Loucy (cell line): Measurements from ENCODE around the gene TOMM20.

Experiments
- H2AFZ ChIP-seq: fragments of 200-600 bp; sonication (generic); 2 replicates; pipeline ENCODE4 v1.6.0; 2016; ENCODE audit warnings: antibody characterized with exemption, mild to moderate bottlenecking, low read length, moderate library complexity
- H3F3A ChIP-seq: fragments of 200-600 bp; 2 replicates; pipeline ENCODE4 v1.6.0; 2016; ENCODE audit warnings: antibody characterized with exemption, low read depth, mild to moderate bottlenecking
- H3K27me3 ChIP-seq: fragments of 200-600 bp; sonication (generic); 2 replicates; pipeline ENCODE4 v1.6.1; 2014; ENCODE audit warnings: low read length, mild to moderate bottlenecking; ENCODE audit not compliant: insufficient read depth, poor library complexity, severe bottlenecking
- H3K36me3 ChIP-seq: fragments of 200-600 bp; sonication (generic); 2 replicates; pipeline ENCODE4 v1.6.1; 2016; ENCODE audit warnings: low read length; ENCODE audit not compliant: insufficient read depth
- H3K4me1 ChIP-seq: fragments of 200-600 bp; sonication (generic); 2 replicates; pipeline ENCODE4 v1.5.1; 2014; ENCODE audit warnings: low read length, mild to moderate bottlenecking; ENCODE audit not compliant: insufficient read depth, poor library complexity, severe bottlenecking
- H3K4me2 ChIP-seq: fragments of 200-600 bp; sonication (generic); 2 replicates; pipeline ENCODE4 v1.6.0; 2014; ENCODE audit warnings: antibody characterized with exemption, low read length, low read depth, mild to moderate bottlenecking; ENCODE audit not compliant: poor library complexity, severe bottlenecking
- H3K4me3 ChIP-seq: fragments of 200-600 bp; sonication (generic); 2 replicates; pipeline ENCODE4 v1.5.1; 2014; ENCODE audit warnings: low read length, mild to moderate bottlenecking, mixed read lengths; ENCODE audit not compliant: poor library complexity, severe bottlenecking
- H3K79me2 ChIP-seq: fragments of 200-600 bp; sonication (generic); 2 replicates; pipeline ENCODE4 v1.6.1; 2014; ENCODE audit warnings: low read length; ENCODE audit not compliant: insufficient read depth
- H3K9ac ChIP-seq: fragments of 200-600 bp; sonication (generic); 2 replicates; pipeline ENCODE4 v1.6.0; 2014; ENCODE audit warnings: mild to moderate bottlenecking, low read depth, low read length, moderate library complexity; ENCODE audit not compliant: poor library complexity, severe bottlenecking
- H3K9me2 ChIP-seq: fragments of 200-600 bp; sonication (generic); replicated peaks from 2 replicates; pipeline ENCODE4 v1.6.1; 2016; ENCODE audit warnings: low read depth, low read length, mixed read lengths
- H3K9me3 ChIP-seq: fragments of 200-600 bp; sonication (generic); 2 replicates; pipeline ENCODE4 v1.6.1; 2014; ENCODE audit warnings: mild to moderate bottlenecking, antibody characterized with exemption, low read length, low read depth; ENCODE audit not compliant: insufficient read depth
- H4K20me1 ChIP-seq: fragments of 200-600 bp; sonication (generic); 2 replicates; pipeline ENCODE4 v1.6.0; 2014; ENCODE audit warnings: antibody characterized with exemption, low read length, mild to moderate bottlenecking; ENCODE audit not compliant: insufficient read depth, poor library complexity, severe bottlenecking
- EZH2phosphoT487 ChIP-seq: fragments of 200-600 bp; IDR thresholded peaks from 2 replicates; pipeline ENCODE4 v1.6.1; 2018; ENCODE audit warnings: antibody characterized with exemption, mild to moderate bottlenecking, moderate library complexity, borderline replicate concordance
- TF ChIP-seq, protein P1 (sequence below): fragments of 200-600 bp; sonication (generic); conservative IDR thresholded peaks from 2 replicates; pipeline ENCODE4 v1.5.1; 2014; ENCODE audit warnings: mild to moderate bottlenecking, antibody characterized with exemption, low read length

The TOMM20 gene

DNA sequence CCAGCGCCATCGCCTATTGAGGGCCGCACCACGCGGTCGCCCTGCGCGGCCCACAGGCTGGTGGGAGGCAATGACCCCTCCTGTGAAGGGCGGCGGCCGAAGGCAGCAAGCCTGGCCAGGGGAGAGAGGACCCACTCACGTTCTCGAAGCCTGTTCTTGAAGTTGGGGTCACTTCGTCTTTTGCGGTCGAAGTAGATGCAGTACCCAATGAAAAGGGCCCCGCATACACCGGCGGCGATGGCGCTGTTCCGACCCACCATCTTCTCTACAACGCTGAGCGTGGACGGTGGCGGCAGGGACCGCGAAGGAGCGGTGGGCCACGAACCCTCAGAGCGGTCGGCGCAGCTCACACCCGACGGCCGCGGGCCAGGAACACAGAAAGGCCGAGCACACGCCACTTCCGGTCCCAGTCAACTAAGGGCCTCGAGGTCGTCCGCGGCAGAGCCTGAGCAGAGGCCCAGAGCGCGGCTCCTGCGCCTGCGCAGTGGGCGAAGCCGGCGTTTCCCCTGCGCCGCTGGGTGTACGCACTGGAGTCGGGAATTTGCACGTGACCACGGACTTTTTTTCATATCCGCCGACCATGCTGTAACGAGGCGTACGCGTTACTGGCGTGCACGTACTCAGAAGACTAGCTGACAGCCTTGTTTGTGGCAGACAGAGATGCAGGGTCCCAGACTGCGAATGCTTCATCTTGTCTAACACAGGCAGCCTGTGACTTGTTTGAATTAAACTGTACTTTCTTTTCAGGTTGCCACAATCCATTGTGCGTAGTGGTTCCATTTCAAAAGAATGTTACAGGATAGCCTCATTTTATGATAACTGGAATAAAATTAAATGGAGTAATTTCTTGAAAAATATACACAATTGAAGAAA, at the start of gene TOMM20:
Gene TOMM20 (minus strand): TSS at position 382 of the 873 bp plus-strand sequence. CDS start 122 bp downstream, at position 260.
- peak within 1 kb of the TSS; percentile 96 for H3K9ac ChIP-seq
- no peaks in the 10 kb centered on the region; the same call in 1 of the 2 replicates for H3F3A ChIP-seq
- H3K4me1 ChIP-seq: peaks cover 28% of the 10 kb centered on the region
- no peaks in the 10 kb centered on the region for H3K9me3 ChIP-seq
- H3K79me2 ChIP-seq: peaks cover 50% of the 10 kb centered on the region
- H2AFZ ChIP-seq: peak within 1 kb of the TSS; percentile 89
- H4K20me1 ChIP-seq: peaks cover 45% of the 10 kb centered on the region
- H3K36me3 ChIP-seq: peaks cover 27% of the 10 kb centered on the region
- peak within 1 kb of the TSS; percentile 97 for H3K4me3 ChIP-seq
- no peak for TF ChIP-seq EZH2phosphoT487
- TF ChIP-seq, protein P1, sequence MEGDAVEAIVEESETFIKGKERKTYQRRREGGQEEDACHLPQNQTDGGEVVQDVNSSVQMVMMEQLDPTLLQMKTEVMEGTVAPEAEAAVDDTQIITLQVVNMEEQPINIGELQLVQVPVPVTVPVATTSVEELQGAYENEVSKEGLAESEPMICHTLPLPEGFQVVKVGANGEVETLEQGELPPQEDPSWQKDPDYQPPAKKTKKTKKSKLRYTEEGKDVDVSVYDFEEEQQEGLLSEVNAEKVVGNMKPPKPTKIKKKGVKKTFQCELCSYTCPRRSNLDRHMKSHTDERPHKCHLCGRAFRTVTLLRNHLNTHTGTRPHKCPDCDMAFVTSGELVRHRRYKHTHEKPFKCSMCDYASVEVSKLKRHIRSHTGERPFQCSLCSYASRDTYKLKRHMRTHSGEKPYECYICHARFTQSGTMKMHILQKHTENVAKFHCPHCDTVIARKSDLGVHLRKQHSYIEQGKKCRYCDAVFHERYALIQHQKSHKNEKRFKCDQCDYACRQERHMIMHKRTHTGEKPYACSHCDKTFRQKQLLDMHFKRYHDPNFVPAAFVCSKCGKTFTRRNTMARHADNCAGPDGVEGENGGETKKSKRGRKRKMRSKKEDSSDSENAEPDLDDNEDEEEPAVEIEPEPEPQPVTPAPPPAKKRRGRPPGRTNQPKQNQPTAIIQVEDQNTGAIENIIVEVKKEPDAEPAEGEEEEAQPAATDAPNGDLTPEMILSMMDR: peak; percentile 12; the same call in 1 of the 2 replicates
- H3K27me3 ChIP-seq: no peaks in the 10 kb centered on the region
- peak within 1 kb of the TSS; percentile 97 for H3K4me2 ChIP-seq
- H3K9me2 ChIP-seq: no peaks in the 10 kb centered on the region

DNA sequence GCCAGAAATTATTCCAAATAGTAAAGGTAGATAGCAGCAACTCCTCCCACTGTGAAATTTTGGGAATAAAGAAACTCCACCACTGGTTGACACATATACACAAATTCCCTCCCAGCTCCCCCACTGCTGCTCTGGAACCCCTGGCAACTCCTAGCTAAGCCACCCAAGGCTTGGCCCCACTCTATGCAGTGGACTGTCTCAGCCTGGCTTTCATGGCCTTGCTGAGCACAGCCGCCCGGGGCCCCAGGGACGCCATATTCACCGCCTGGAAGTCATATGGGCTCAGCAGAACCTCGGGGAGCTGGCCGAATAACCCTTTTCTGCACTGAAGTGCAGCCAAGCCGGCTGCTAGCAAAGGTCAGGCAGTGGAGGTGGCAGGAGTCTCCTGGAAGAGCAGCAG, 47.8 kb upstream of the TOMM20 start:
- Histone ChIP-seq H3K9ac (no peak overlapping the region), H4K20me1 (no peaks in the 10 kb centered on the region), H3K36me3 (peaks cover 74% of the 10 kb centered on the region), H2AFZ (no peak overlapping the region), H3K4me3 (no peak overlapping the region), H3K9me2 (no peaks in the 10 kb centered on the region), H3K9me3 (no peaks in the 10 kb centered on the region), H3K4me2 (no peak overlapping the region), H3K79me2 (no peaks in the 10 kb centered on the region), H3F3A (no peaks in the 10 kb centered on the region), H3K27me3 (no peaks in the 10 kb centered on the region), H3K4me1 (no peaks in the 10 kb centered on the region)
- TF ChIP-seq, protein P1: no peak
- TF ChIP-seq EZH2phosphoT487: no peak

DNA sequence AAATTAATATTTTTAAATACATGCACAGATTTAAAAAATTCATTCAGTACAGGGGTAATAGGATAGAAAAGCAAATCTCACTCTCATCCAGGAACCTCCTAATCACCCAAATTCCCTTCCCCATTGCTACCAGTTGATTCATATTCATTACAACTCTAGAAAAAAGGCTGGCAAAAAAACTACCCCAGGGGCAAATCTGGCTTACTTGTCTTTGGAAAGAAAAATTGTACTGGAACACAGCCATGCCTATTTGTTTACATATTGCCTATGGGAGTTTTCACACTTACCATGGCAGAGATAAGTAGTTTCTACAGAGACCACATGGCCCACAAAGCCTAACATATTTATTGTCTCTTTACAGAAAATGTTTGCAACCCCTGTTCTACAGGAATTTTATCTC, 41.3 kb upstream of the TOMM20 start:
- TF ChIP-seq, protein P1: no peak
- no peak for TF ChIP-seq EZH2phosphoT487
- Histone ChIP-seq H3K36me3 (peaks cover 58% of the 10 kb centered on the region), H4K20me1 (no peaks in the 10 kb centered on the region), H3K9me2 (no peaks in the 10 kb centered on the region), H3K9me3 (no peaks in the 10 kb centered on the region), H3K4me1 (no peaks in the 10 kb centered on the region), H3K4me3 (no peak overlapping the region), H3K9ac (no peak overlapping the region), H3K79me2 (no peaks in the 10 kb centered on the region), H3F3A (peaks cover 12% of the 10 kb centered on the region), H2AFZ (no peak overlapping the region), H3K4me2 (no peak overlapping the region), H3K27me3 (no peaks in the 10 kb centered on the region)
